ENCODE results near the gene LRRC43.
"Not testable (repeated sequence)": the region's sequence is repeated elsewhere in the genome, so short reads cannot be mapped to it uniquely, and the experiment has no call there.

GRCh38 chr12:122202811-122203210 is 19.9 kb downstream of the LRRC43 start:
- not testable (repeated sequence) for TF ChIP-seq SUZ12 (IDR thresholded peaks at IDR 0.05; ENCODE audit: extremely low read depth, insufficient read depth, insufficient read length); YY1 (IDR thresholded peaks at IDR 0.05; ENCODE audit: insufficient read depth, insufficient read length); ZNF274 (IDR thresholded peaks at IDR 0.05; ENCODE audit: low read depth, low read length)
